Ishikawa (cell line): ENCODE results near the gene EYA2.

ENCODE experiments used
- CEBPB ChIP-seq: IDR thresholded peaks from 2 replicates; pipeline ENCODE4 v1.6.1; 2012
- CREB1 ChIP-seq: IDR thresholded peaks from 2 replicates; pipeline ENCODE4 v1.6.1; 2012; ENCODE audit warnings: low read depth
- EGR1 ChIP-seq: IDR thresholded peaks from 2 replicates; pipeline ENCODE4 v1.6.1; 2012
- EP300 ChIP-seq: IDR thresholded peaks from 2 replicates; pipeline ENCODE4 v1.6.1; 2012; ENCODE audit warnings: borderline replicate concordance
- FOXM1 ChIP-seq: IDR thresholded peaks from 2 replicates; pipeline ENCODE4 v1.6.1; 2012; ENCODE audit warnings: low read depth, borderline replicate concordance
- MAX ChIP-seq: IDR thresholded peaks from 2 replicates; pipeline ENCODE4 v1.6.1; 2012
- NFIC ChIP-seq: IDR thresholded peaks from 2 replicates; pipeline ENCODE4 v1.6.1; 2012
- RAD21 ChIP-seq: IDR thresholded peaks from 2 replicates; pipeline ENCODE4 v1.6.1; 2012; ENCODE audit warnings: low read depth
- REST ChIP-seq: IDR thresholded peaks from 2 replicates; pipeline ENCODE4 v1.6.1; 2012; ENCODE audit warnings: low read depth, mild to moderate bottlenecking
- TAF1 ChIP-seq: IDR thresholded peaks from 2 replicates; pipeline ENCODE4 v1.6.1; 2012; ENCODE audit warnings: low read depth, mild to moderate bottlenecking
- TCF12 ChIP-seq: IDR thresholded peaks from 2 replicates; pipeline ENCODE4 v1.6.1; 2012; ENCODE audit warnings: low read depth
- TEAD4 ChIP-seq: IDR thresholded peaks from 2 replicates; pipeline ENCODE4 v1.6.1; 2012
- USF1 ChIP-seq: IDR thresholded peaks from 2 replicates; pipeline ENCODE4 v1.6.1; 2012
- YY1 ChIP-seq: IDR thresholded peaks from 2 replicates; pipeline ENCODE4 v1.6.1; 2012; ENCODE audit warnings: low read depth
- ZBTB7A ChIP-seq: IDR thresholded peaks from 2 replicates; pipeline ENCODE4 v1.6.1; 2012; ENCODE audit warnings: low read depth

EYA2 gene

GRCh38 chr20:46975976-46976375 is 81.3 kb downstream of the EYA2 start:
- TF ChIP-seq YY1 (no peak), CEBPB (no peak), TCF12 (no peak), TEAD4 (no peak), EGR1 (no peak), TAF1 (no peak)

GRCh38 chr20:46977204-46977603 is 82.6 kb downstream of the EYA2 start:
- TF ChIP-seq TEAD4: no peak
- TF ChIP-seq NFIC: no peak
- TF ChIP-seq MAX: no peak
- no peak for TF ChIP-seq ZBTB7A
- no peak for TF ChIP-seq REST
- no peak for TF ChIP-seq FOXM1
- TF ChIP-seq YY1: no peak
- TF ChIP-seq CREB1: no peak
- TF ChIP-seq EGR1: no peak
- no peak for TF ChIP-seq TAF1

GRCh38 chr20:46977909-46978588 is 83.4 kb downstream of the EYA2 start:
- TF ChIP-seq USF1 (peak; percentile 22; the same call in 1 of the 2 replicates), CREB1 (no peak)

GRCh38 chr20:46978951-46979491 is 84.4 kb downstream of the EYA2 start:
- TF ChIP-seq EGR1: no peak

GRCh38 chr20:46979603-46980241 is 85.1 kb downstream of the EYA2 start:
- TF ChIP-seq EP300 (no peak), TEAD4 (no peak), NFIC (no peak), REST (no peak), RAD21 (no peak), YY1 (no peak), ZBTB7A (no peak), MAX (no peak), FOXM1 (no peak)

GRCh38 chr20:46981184-46981583 is 86.5 kb downstream of the EYA2 start:
- TF ChIP-seq RAD21 (no peak), ZBTB7A (no peak), TAF1 (no peak), CREB1 (no peak), CEBPB (no peak), FOXM1 (no peak), YY1 (no peak)

- TF ChIP-seq MAX (no peak), TEAD4 (no peak), NFIC (no peak), YY1 (no peak)
These were observed 88.8 kb downstream of the EYA2 start for GRCh38 chr20:46983466-46983865.
